ENCODE measurements around the gene NSL1. TPM values are rescaled to one million over a fixed set of nuclear protein-coding genes. Genes with fewer than 3 reads are reported as not detected.

Gene NSL1
- total RNA-seq, 1 experiment from 2014 or later: 36.4 TPM

DNA sequence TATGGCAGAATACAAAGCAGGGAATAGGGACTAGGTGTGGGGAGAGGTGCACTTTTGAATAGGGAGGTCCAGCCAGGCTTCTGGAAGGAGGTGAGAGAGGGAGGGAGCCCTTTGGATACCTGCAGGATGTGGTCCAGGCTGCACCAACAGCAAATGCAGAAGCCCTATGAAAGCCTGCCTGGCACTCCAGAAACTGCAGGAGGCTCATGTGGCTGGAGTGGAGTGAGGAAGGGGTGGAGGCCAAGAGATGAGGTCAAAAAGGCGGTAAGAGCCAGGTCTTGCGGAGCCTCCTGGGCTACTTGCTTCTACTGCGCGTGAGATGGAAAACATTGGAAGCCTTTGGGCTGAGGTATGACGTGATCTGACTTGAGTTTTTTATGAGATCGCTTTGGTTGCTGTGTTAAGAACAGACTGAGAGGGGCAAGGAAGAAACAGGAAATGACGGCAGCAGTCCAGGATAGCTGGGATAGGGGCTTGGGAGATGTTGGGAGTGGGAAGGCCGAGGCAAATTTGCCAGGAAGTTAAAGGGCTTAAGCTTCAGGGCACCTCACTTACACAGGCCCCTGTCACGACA, 87.5 kb downstream of the NSL1 start:
- Histone ChIP-seq H3K79me2 (ENCODE audit: insufficient read depth, low read length) (no peaks in the 10 kb centered on the region), H3K9me2 (ENCODE audit: insufficient read depth) (no peaks in the 10 kb centered on the region), H3K36me3 (ENCODE audit: control insufficient read depth in 1 of 2, insufficient read depth in 2 of 2, low read length in 2 of 2) (no peaks in the 10 kb centered on the region), H3K27ac (ENCODE audit: low read depth, low read length) (no peak overlapping the region), H4K20me1 (ENCODE audit: insufficient read depth) (no peaks in the 10 kb centered on the region), H3K9me3 (ENCODE audit: control insufficient read depth in 1 of 2, insufficient read depth in 1 of 2, low read depth in 1 of 2, low read length in 2 of 2) (no peaks in the 10 kb centered on the region), H3K4me2 (ENCODE audit: low read length) (no peak overlapping the region), H3K4me3 (replicated peaks in 1 of 2; ENCODE audit: low read depth in 1 of 2, low read length in 2 of 2) (no peak overlapping the region), H3K27me3 (ENCODE audit: insufficient read depth, low read length) (peaks cover 16% of the 10 kb centered on the region; the same call in 1 of the 2 replicates), H3K4me1 (ENCODE audit: control insufficient read depth in 1 of 2, insufficient read depth in 2 of 2, low read length in 2 of 2) (peaks cover 0 to 15% of the 10 kb centered on the region in 2 experiments; a peak in 3 of 4 replicates), H3K9ac (ENCODE audit: low read length) (no peak overlapping the region), H2AFZ (ENCODE audit: low read depth, low read length, poor library complexity, severe bottlenecking) (no peak overlapping the region)
- no peak for TF ChIP-seq POLR2A (IDR thresholded peaks at IDR 0.05; ENCODE audit: borderline replicate concordance, extremely low read depth, insufficient read depth, insufficient read length)
- TF ChIP-seq CTCF (IDR thresholded peaks at IDR 0.05 in 2 of 3, conservative IDR thresholded peaks at IDR 0.05 in 1 of 3; ENCODE audit: borderline replicate concordance in 1 of 3, insufficient read depth in 1 of 3, low read depth in 2 of 3, low read length in 2 of 3): no peak
- TF ChIP-seq, protein P1, sequence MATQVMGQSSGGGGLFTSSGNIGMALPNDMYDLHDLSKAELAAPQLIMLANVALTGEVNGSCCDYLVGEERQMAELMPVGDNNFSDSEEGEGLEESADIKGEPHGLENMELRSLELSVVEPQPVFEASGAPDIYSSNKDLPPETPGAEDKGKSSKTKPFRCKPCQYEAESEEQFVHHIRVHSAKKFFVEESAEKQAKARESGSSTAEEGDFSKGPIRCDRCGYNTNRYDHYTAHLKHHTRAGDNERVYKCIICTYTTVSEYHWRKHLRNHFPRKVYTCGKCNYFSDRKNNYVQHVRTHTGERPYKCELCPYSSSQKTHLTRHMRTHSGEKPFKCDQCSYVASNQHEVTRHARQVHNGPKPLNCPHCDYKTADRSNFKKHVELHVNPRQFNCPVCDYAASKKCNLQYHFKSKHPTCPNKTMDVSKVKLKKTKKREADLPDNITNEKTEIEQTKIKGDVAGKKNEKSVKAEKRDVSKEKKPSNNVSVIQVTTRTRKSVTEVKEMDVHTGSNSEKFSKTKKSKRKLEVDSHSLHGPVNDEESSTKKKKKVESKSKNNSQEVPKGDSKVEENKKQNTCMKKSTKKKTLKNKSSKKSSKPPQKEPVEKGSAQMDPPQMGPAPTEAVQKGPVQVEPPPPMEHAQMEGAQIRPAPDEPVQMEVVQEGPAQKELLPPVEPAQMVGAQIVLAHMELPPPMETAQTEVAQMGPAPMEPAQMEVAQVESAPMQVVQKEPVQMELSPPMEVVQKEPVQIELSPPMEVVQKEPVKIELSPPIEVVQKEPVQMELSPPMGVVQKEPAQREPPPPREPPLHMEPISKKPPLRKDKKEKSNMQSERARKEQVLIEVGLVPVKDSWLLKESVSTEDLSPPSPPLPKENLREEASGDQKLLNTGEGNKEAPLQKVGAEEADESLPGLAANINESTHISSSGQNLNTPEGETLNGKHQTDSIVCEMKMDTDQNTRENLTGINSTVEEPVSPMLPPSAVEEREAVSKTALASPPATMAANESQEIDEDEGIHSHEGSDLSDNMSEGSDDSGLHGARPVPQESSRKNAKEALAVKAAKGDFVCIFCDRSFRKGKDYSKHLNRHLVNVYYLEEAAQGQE (IDR thresholded peaks at IDR 0.05; ENCODE audit: low read depth): no peak
- TF ChIP-seq TCF7L2 (IDR thresholded peaks at IDR 0.05; ENCODE audit: borderline replicate concordance, extremely low read depth, insufficient read depth, insufficient read length): no peak
- TF ChIP-seq SP1 (IDR thresholded peaks at IDR 0.05; ENCODE audit: low read depth): no peak
- TF ChIP-seq ZNF274 (IDR thresholded peaks at IDR 0.05; ENCODE audit: low read depth, low read length): no peak
- TF ChIP-seq, protein P2, sequence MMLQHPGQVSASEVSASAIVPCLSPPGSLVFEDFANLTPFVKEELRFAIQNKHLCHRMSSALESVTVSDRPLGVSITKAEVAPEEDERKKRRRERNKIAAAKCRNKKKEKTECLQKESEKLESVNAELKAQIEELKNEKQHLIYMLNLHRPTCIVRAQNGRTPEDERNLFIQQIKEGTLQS (IDR thresholded peaks at IDR 0.05): no peak
- no peak for TF ChIP-seq YY1 (IDR thresholded peaks at IDR 0.05; ENCODE audit: extremely low read depth, insufficient replicate concordance, low read depth, low read length)
- TF ChIP-seq EGR1 (IDR thresholded peaks at IDR 0.05; ENCODE audit: low read depth): no peak
- TF ChIP-seq SIN3A (IDR thresholded peaks at IDR 0.05; ENCODE audit: low read depth): no peak
- TF ChIP-seq POLR2AphosphoS5 (IDR thresholded peaks at IDR 0.05; ENCODE audit: low read depth, low read length): no peak
- no peak for TF ChIP-seq EZH2phosphoT487 (IDR thresholded peaks at IDR 0.05; ENCODE audit: borderline replicate concordance)
- TF ChIP-seq EZH2 (IDR thresholded peaks at IDR 0.05): no peak
- TF ChIP-seq CEBPB (IDR thresholded peaks at IDR 0.05; ENCODE audit: low read depth): no peak
- ChIA-PET CTCF (no interaction called here), POLR2A (no interaction called here), RAD21 (ENCODE audit: low non-redundant PET in 1 of 2, low total read pairs in 2 of 2, uncharacterized antibody in 2 of 2, unreplicated experiment in 2 of 2) (no interaction called here)
- intact Hi-C loops (cut with micrococcal nuclease): no loop called here
- ATAC-seq (no peak), DNase-seq (ENCODE audit: low read depth, low spot score) (no peak)
- BruUV-seq (replicated peaks): no TSS peak
